Esophagus squamous epithelium (tissue), 5 donors: ENCODE results near the gene XCR1. TPM values are rescaled to one million over a fixed set of nuclear protein-coding genes. Genes with fewer than 3 reads are reported as not detected.
"Not testable (repeated sequence)": the region's sequence is repeated elsewhere in the genome, so short reads cannot be mapped to it uniquely, and the experiment has no call there.

ENCODE experiments used
- DNase-seq: peaks from one replicate; lab custom pipeline; 2025; lab: John Stamatoyannopoulos, UW
- H3K27ac ChIP-seq, 4 donors: fragments of 200-600 bp; sonication (generic); one replicate each; pipeline ENCODE4 v1.5.1; 2016 to 2019; ENCODE audit warnings: mild to moderate bottlenecking in 1 of 4
- H3K27me3 ChIP-seq, 4 donors: fragments of 200-600 bp; sonication (generic); 1 replicate in 3 of 4; 2 replicates in 1 of 4; pipeline versions ENCODE4 v1.5.1 to v1.6.0; 2017 to 2021; ENCODE audit warnings: antibody characterized with exemption in 1 of 4
- H3K36me3 ChIP-seq, 3 donors: fragments of 200-600 bp; sonication (generic); one replicate each; pipeline ENCODE4 v1.5.1; 2016 to 2019
- H3K4me1 ChIP-seq, 3 donors: fragments of 200-600 bp; sonication (generic); one replicate each; pipeline ENCODE4 v1.5.1; 2017 to 2019
- H3K4me3 ChIP-seq, 4 donors: fragments of 200-600 bp; sonication (generic); 1 replicate in 3 of 4; 2 replicates in 1 of 4; pipeline ENCODE4 v1.5.1; 2016 to 2019; ENCODE audit warnings: mild to moderate bottlenecking in 2 of 4, moderate library complexity in 1 of 4
- H3K9me3 ChIP-seq, 3 donors: fragments of 200-600 bp; sonication (generic); one replicate each; pipeline ENCODE4 v1.5.1; 2016 to 2019
- POLR2A ChIP-seq, 4 donors: fragments of 450-650 bp; IDR thresholded peaks; one replicate each; pipeline ENCODE4 v1.6.1; 2017; ENCODE audit warnings: antibody characterized with exemption in 4 of 4, mild to moderate bottlenecking in 4 of 4, moderate library complexity in 3 of 4
- WGBS, 2 donors: methylation state at CpG; one replicate each; pipeline ENCODE4 v1.1.5; 2018; 5-methylcytosine and 5-hydroxymethylcytosine counted together
- intact Hi-C: fragments of 100-400 bp; cut with DNase I; formaldehyde crosslinking; loops from one replicate; pipeline ENCODE4 v1.15.0; 2022
- total RNA-seq, 4 donors: library from RNA; depleted of rRNA; stranded (reverse); fragments of >200 nt; gene quantifications; one replicate each; pipeline ENCODE4 v1.1.0, GENCODE V29; 2016
- TF ChIP-seq, protein P1 (sequence below), 6 experiments: fragments of 450-650 bp in 4 of 6; fragments of 200-600 bp in 2 of 6; sonication (generic) in 2 of 6; IDR thresholded peaks; one replicate each; pipeline ENCODE4 v1.5.1; 2016 to 2019; ENCODE audit warnings: antibody characterized with exemption in 6 of 6, mild to moderate bottlenecking in 4 of 6, moderate library complexity in 4 of 6
- donor health status: DM: yes; HTN: yes; CAD: no.

The XCR1 gene
- total RNA-seq, 4 donors from 2014 or later, result 0.08 to 0.19 (median 0.12) TPM; not detected in 1

GRCh38 chr3:46058981-46059380 lies 31.7 kb upstream of the XCR1 start:
- no peak for TF ChIP-seq POLR2A (IDR thresholded peaks at IDR 0.05)
- TF ChIP-seq, protein P1, sequence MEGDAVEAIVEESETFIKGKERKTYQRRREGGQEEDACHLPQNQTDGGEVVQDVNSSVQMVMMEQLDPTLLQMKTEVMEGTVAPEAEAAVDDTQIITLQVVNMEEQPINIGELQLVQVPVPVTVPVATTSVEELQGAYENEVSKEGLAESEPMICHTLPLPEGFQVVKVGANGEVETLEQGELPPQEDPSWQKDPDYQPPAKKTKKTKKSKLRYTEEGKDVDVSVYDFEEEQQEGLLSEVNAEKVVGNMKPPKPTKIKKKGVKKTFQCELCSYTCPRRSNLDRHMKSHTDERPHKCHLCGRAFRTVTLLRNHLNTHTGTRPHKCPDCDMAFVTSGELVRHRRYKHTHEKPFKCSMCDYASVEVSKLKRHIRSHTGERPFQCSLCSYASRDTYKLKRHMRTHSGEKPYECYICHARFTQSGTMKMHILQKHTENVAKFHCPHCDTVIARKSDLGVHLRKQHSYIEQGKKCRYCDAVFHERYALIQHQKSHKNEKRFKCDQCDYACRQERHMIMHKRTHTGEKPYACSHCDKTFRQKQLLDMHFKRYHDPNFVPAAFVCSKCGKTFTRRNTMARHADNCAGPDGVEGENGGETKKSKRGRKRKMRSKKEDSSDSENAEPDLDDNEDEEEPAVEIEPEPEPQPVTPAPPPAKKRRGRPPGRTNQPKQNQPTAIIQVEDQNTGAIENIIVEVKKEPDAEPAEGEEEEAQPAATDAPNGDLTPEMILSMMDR (IDR thresholded peaks at IDR 0.05), result no peak

GRCh38 chr3:46057716-46058115 lies 30.4 kb upstream of the XCR1 start:
- TF ChIP-seq, protein P1 (IDR thresholded peaks at IDR 0.05), result no peak
- TF ChIP-seq POLR2A (IDR thresholded peaks at IDR 0.05), result no peak
- intact Hi-C loops, result no loop called here
- DNase-seq, result no peak

More at GRCh38 chr3:46058981-46059380, 31.7 kb upstream of the XCR1 start:
- no peaks in the 10 kb centered on the region for H3K36me3 ChIP-seq
- H3K27ac ChIP-seq, result no peak overlapping the region
- no peak overlapping the region for H3K4me3 ChIP-seq
- no peaks in the 10 kb centered on the region for H3K4me1 ChIP-seq
- no peak for DNase-seq
- H3K27me3 ChIP-seq, result peaks cover 0 to 44% (median 0%) of the 10 kb centered on the region in 4 donors
- WGBS, 2 donors, result 60% methylated on average over 1 of the region's 1 CpG; no CpG with 5 or more reads in 1 of the 2 donors
- no peaks in the 10 kb centered on the region for H3K9me3 ChIP-seq
- intact Hi-C loops, result no loop called here

DNA sequence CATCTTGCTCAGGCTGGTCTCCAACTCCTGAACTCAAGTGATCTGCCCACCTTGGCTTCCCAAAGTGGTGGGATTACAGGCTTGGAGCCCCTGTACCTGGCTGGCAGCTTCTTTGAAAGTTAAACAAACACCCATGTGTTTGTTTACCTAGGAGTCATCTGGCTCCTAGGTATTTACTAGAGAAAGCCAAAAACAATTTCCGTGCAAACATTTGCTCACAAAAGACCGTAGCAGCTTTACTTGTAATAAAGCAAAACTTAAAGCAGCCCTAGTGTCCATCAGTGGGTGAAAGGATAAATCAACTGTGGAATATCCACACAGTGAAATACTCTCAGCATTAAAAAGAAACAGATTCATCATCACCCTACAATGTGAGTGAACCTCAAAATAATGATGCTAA lies 29.4 kb upstream of the XCR1 start:
- H3K9me3 ChIP-seq, result no peaks in the 10 kb centered on the region
- WGBS, 2 donors, result 74 to 81% methylated on average over 2 of the region's 2 CpGs
- no peaks in the 10 kb centered on the region for H3K4me1 ChIP-seq
- no peak for DNase-seq
- intact Hi-C loops, result no loop called here
- no peak overlapping the region for H3K4me3 ChIP-seq
- no peaks in the 10 kb centered on the region for H3K36me3 ChIP-seq
- no peak overlapping the region for H3K27ac ChIP-seq
- peaks cover 0 to 57% (median 0%) of the 10 kb centered on the region in 4 donors for H3K27me3 ChIP-seq
- no peak for TF ChIP-seq POLR2A (IDR thresholded peaks at IDR 0.05)
- TF ChIP-seq, protein P1 (IDR thresholded peaks at IDR 0.05), result no peak

More at GRCh38 chr3:46057716-46058115, 30.4 kb upstream of the XCR1 start:
- Histone ChIP-seq H3K36me3 (no peaks in the 10 kb centered on the region), H3K4me3 (no peak overlapping the region), H3K9me3 (no peaks in the 10 kb centered on the region), H3K27me3 (peaks cover 0 to 54% (median 0%) of the 10 kb centered on the region in 4 donors), H3K4me1 (no peaks in the 10 kb centered on the region), H3K27ac (no peak overlapping the region)
- 78 to 86% methylated on average over 2 to 3 of the region's 3 CpGs for WGBS, 2 donors

GRCh38 chr3:46053761-46054515 lies 26.7 kb upstream of the XCR1 start:
- H3K27ac ChIP-seq, H3K9me3 ChIP-seq, H3K36me3 ChIP-seq, H3K4me1 ChIP-seq, DNase-seq, intact Hi-C loops, H3K4me3 ChIP-seq: not testable (repeated sequence)
- 72 to 78% methylated on average over 10 to 11 of the region's 13 CpGs for WGBS, 2 donors
- H3K27me3 ChIP-seq, result peaks cover 0 to 54% (median 0%) of the 10 kb centered on the region in 4 donors

DNA sequence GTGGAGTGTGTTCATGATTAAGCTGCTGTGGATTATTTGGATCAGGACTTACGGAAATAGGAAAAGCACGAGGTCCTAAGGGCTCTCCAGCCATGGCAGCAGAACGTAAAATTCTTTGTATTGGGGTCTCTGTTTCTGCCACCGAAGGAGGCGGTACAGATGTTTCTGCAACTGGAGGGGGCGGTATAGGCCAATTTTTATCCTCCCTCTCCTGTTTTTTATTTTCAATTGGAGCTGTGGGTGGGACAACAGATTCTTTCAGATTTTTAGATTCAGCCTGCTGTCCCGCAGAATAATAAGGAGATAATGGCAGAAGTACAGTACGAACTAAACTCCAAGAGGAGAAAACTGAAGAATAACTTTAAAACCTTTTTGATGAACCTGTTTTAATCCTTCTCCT lies 26.0 kb upstream of the XCR1 start:
- H3K4me3 ChIP-seq, H3K27ac ChIP-seq, H3K4me1 ChIP-seq, intact Hi-C loops, DNase-seq, H3K36me3 ChIP-seq, H3K9me3 ChIP-seq: not testable (repeated sequence)
- 80 to 82% methylated on average over 8 of the region's 8 CpGs for WGBS, 2 donors
- peaks cover 0 to 51% (median 0%) of the 10 kb centered on the region in 4 donors for H3K27me3 ChIP-seq

GRCh38 chr3:46052531-46052930 lies 25.2 kb upstream of the XCR1 start:
- TF ChIP-seq POLR2A (IDR thresholded peaks at IDR 0.05), result no peak
- TF ChIP-seq, protein P1 (IDR thresholded peaks at IDR 0.05), result no peak
- no peak for DNase-seq
- Histone ChIP-seq H3K4me1 (no peaks in the 10 kb centered on the region), H3K4me3 (no peak overlapping the region), H3K27me3 (peaks cover 0 to 46% (median 0%) of the 10 kb centered on the region in 4 donors), H3K9me3 (no peaks in the 10 kb centered on the region), H3K36me3 (no peaks in the 10 kb centered on the region), H3K27ac (no peak overlapping the region)
- intact Hi-C loops, result no loop called here
- 88 to 97% methylated on average over 8 of the region's 8 CpGs for WGBS, 2 donors
